ENCODE data around the gene ME3.

GRCh38 chr11:86575208-86575855 lies 97.1 kb downstream of the ME3 start:
- TF ChIP-seq, protein P1, sequence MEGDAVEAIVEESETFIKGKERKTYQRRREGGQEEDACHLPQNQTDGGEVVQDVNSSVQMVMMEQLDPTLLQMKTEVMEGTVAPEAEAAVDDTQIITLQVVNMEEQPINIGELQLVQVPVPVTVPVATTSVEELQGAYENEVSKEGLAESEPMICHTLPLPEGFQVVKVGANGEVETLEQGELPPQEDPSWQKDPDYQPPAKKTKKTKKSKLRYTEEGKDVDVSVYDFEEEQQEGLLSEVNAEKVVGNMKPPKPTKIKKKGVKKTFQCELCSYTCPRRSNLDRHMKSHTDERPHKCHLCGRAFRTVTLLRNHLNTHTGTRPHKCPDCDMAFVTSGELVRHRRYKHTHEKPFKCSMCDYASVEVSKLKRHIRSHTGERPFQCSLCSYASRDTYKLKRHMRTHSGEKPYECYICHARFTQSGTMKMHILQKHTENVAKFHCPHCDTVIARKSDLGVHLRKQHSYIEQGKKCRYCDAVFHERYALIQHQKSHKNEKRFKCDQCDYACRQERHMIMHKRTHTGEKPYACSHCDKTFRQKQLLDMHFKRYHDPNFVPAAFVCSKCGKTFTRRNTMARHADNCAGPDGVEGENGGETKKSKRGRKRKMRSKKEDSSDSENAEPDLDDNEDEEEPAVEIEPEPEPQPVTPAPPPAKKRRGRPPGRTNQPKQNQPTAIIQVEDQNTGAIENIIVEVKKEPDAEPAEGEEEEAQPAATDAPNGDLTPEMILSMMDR (IDR thresholded peaks at IDR 0.05): no peak
- TF ChIP-seq POLR2A (IDR thresholded peaks at IDR 0.05): no peak
